ENCODE measurements around the gene DCUN1D3.
"Not testable (repeated sequence)": the region's sequence is repeated elsewhere in the genome, so short reads cannot be mapped to it uniquely, and the experiment has no call there.

Gene DCUN1D3

GRCh38 chr16:20860995-20861394 is 39.2 kb downstream of the DCUN1D3 start:
- DNase-seq, result not testable (repeated sequence)

GRCh38 chr16:20860361-20860760 is 39.8 kb downstream of the DCUN1D3 start:
- DNase-seq, result no peak

GRCh38 chr16:20859699-20860098 is 40.5 kb downstream of the DCUN1D3 start:
- DNase-seq, result no peak

- DNase-seq, result no peak
Measured at GRCh38 chr16:20859229-20859628, 40.9 kb downstream of the DCUN1D3 start.

GRCh38 chr16:20857281-20857680 is 42.9 kb downstream of the DCUN1D3 start:
- no peak for DNase-seq

GRCh38 chr16:20854963-20855362 is 45.2 kb downstream of the DCUN1D3 start:
- no peak for DNase-seq

GRCh38 chr16:20853981-20854620 is 46.1 kb downstream of the DCUN1D3 start:
- DNase-seq, result no peak

GRCh38 chr16:20853143-20853542 is 47.0 kb downstream of the DCUN1D3 start:
- DNase-seq, result no peak

- DNase-seq, result no peak
Measured at GRCh38 chr16:20851601-20852000, 48.6 kb downstream of the DCUN1D3 start.

- DNase-seq, result no peak
Measured at GRCh38 chr16:20850981-20851380, 49.2 kb downstream of the DCUN1D3 start.

GRCh38 chr16:20849589-20850390 is 50.4 kb downstream of the DCUN1D3 start:
- peak; percentile 23 for DNase-seq

GRCh38 chr16:20847550-20847949 is 52.6 kb downstream of the DCUN1D3 start:
- no peak for DNase-seq

GRCh38 chr16:20846551-20846950 is 53.6 kb downstream of the DCUN1D3 start:
- no peak for DNase-seq

- DNase-seq, result no peak
Measured at GRCh38 chr16:20846030-20846429, 54.1 kb downstream of the DCUN1D3 start.

GRCh38 chr16:20844588-20844987 is 55.6 kb downstream of the DCUN1D3 start:
- no peak for DNase-seq

GRCh38 chr16:20844054-20844453 is 56.1 kb downstream of the DCUN1D3 start:
- no peak for DNase-seq

- DNase-seq, result no peak
Measured at GRCh38 chr16:20839504-20839903, 60.7 kb downstream of the DCUN1D3 start.

GRCh38 chr16:20838240-20838639 is 61.9 kb downstream of the DCUN1D3 start:
- no peak for DNase-seq

GRCh38 chr16:20833086-20833485 is 67.1 kb downstream of the DCUN1D3 start:
- DNase-seq, result no peak

- DNase-seq, result no peak
Measured at GRCh38 chr16:20830372-20830771, 69.8 kb downstream of the DCUN1D3 start.

GRCh38 chr16:20829536-20829935 is 70.6 kb downstream of the DCUN1D3 start:
- DNase-seq, result no peak

GRCh38 chr16:20826039-20826566 is 74.1 kb downstream of the DCUN1D3 start:
- no peak for DNase-seq

GRCh38 chr16:20822521-20823325 is 77.4 kb downstream of the DCUN1D3 start:
- DNase-seq, result no peak

Data from NCI-H1105 treated with DMSO at 0.1 percent for 48 hours (cell line).